ENCODE measurements around the gene CACNB3.

GRCh38 chr12:48781750-48782456 is 36.4 kb upstream of the CACNB3 start:
- TF ChIP-seq CTCF (IDR thresholded peaks at IDR 0.05; ENCODE audit: low read depth, low read length, poor library complexity, severe bottlenecking) = no peak
- no peak for TF ChIP-seq EZH2phosphoT487 (IDR thresholded peaks at IDR 0.05; ENCODE audit: borderline replicate concordance, low read length)

Measured in DOHH2 (cell line).